H9 (cell line): Measurements from ENCODE around the gene PPP1R12A. TPM values are rescaled to one million over a fixed set of nuclear protein-coding genes. Genes with fewer than 3 reads are reported as not detected.

Experiments used
- DNase-seq: peaks from one replicate; pipeline ENCODE4 v3.0.0-alpha.2; 2017
- H2AFZ ChIP-seq: one replicate; pipeline ENCODE4 v1.6.1; 2013; ENCODE audit warnings: mild to moderate bottlenecking, low read length, control low read depth, moderate library complexity
- H2AK5ac ChIP-seq: 2 replicates; pipeline ENCODE4 v1.6.1; 2013; ENCODE audit warnings: low read length, control low read depth, mixed read lengths; ENCODE audit not compliant: insufficient read length
- H2BK120ac ChIP-seq: one replicate; pipeline ENCODE4 v1.6.1; 2013; ENCODE audit warnings: low read depth, mild to moderate bottlenecking, low read length, control low read depth, inconsistent platforms; ENCODE audit not compliant: poor library complexity, severe bottlenecking
- H2BK12ac ChIP-seq: 2 replicates; pipeline ENCODE4 v1.6.1; 2013; ENCODE audit warnings: low read length, control low read depth, mixed read lengths, low read depth; ENCODE audit not compliant: insufficient read length
- H2BK15ac ChIP-seq: 2 replicates; pipeline ENCODE4 v1.6.1; 2013; ENCODE audit warnings: low read depth, low read length, control low read depth
- H2BK20ac ChIP-seq: one replicate; pipeline ENCODE4 v1.6.1; 2013; ENCODE audit warnings: low read depth, mild to moderate bottlenecking, low read length, control low read depth, inconsistent platforms; ENCODE audit not compliant: poor library complexity, severe bottlenecking
- H2BK5ac ChIP-seq: 2 replicates; pipeline ENCODE4 v1.6.1; 2013; ENCODE audit warnings: low read length, control low read depth, mixed read lengths; ENCODE audit not compliant: insufficient read length
- H3K14ac ChIP-seq: 2 replicates; pipeline ENCODE4 v1.6.1; 2013; ENCODE audit warnings: low read length, control low read depth; ENCODE audit not compliant: insufficient read depth
- H3K18ac ChIP-seq: 2 replicates; pipeline ENCODE4 v1.6.1; 2013; ENCODE audit warnings: low read depth, mild to moderate bottlenecking, mixed read lengths, low read length, control low read depth; ENCODE audit not compliant: insufficient read length
- H3K23ac ChIP-seq: 2 replicates; pipeline ENCODE4 v1.6.1; 2013; ENCODE audit warnings: low read length, control low read depth, mixed read lengths, low read depth; ENCODE audit not compliant: insufficient read length
- H3K23me2 ChIP-seq: 2 replicates; pipeline ENCODE4 v1.6.1; 2013; ENCODE audit warnings: low read depth, mild to moderate bottlenecking, mixed read lengths, low read length, control low read depth; ENCODE audit not compliant: insufficient read length, poor library complexity, severe bottlenecking
- H3K27ac ChIP-seq: 2 replicates; pipeline ENCODE4 v1.5.1; 2013; ENCODE audit warnings: low read length, control low read depth, mixed read lengths, low read depth; ENCODE audit not compliant: insufficient read length
- H3K27me3 ChIP-seq: 2 replicates; pipeline ENCODE4 v1.6.1; 2013; ENCODE audit warnings: low read length, control low read depth, inconsistent platforms; ENCODE audit not compliant: insufficient read depth
- H3K4ac ChIP-seq: 2 replicates; pipeline ENCODE4 v1.6.1; 2013; ENCODE audit warnings: low read depth, mild to moderate bottlenecking, control low read depth, inconsistent platforms, low read length, moderate library complexity
- H3K4me1 ChIP-seq: 2 replicates; pipeline ENCODE4 v1.6.1; 2013; ENCODE audit warnings: low read length, control low read depth, inconsistent platforms; ENCODE audit not compliant: insufficient read depth
- H3K4me2 ChIP-seq: 2 replicates; pipeline ENCODE4 v1.6.1; 2013; ENCODE audit warnings: low read length, control low read depth, mixed read lengths; ENCODE audit not compliant: insufficient read length, insufficient read depth
- H3K56ac ChIP-seq: 2 replicates; pipeline ENCODE4 v1.6.1; 2013; ENCODE audit warnings: low read depth, mild to moderate bottlenecking, mixed read lengths, low read length, control low read depth; ENCODE audit not compliant: insufficient read length
- H3K79me1 ChIP-seq: 2 replicates; pipeline ENCODE4 v1.6.1; 2013; ENCODE audit warnings: low read depth, mild to moderate bottlenecking, moderate library complexity, low read length, control low read depth, inconsistent platforms; ENCODE audit not compliant: insufficient read depth, poor library complexity, severe bottlenecking
- H3K79me2 ChIP-seq: 2 replicates; pipeline ENCODE4 v1.6.1; 2013; ENCODE audit warnings: low read length, control low read depth, inconsistent platforms; ENCODE audit not compliant: insufficient read depth
- H3K9ac ChIP-seq: 2 replicates; pipeline ENCODE4 v1.6.1; 2013; ENCODE audit warnings: low read length, control low read depth, mixed read lengths; ENCODE audit not compliant: insufficient read length; ENCODE audit errors: extremely low read depth
- H3K9me3 ChIP-seq: one replicate; pipeline ENCODE4 v1.6.1; 2013; ENCODE audit warnings: low read depth, low read length, inconsistent platforms; ENCODE audit not compliant: control insufficient read depth
- H3T11ph ChIP-seq: one replicate; pipeline ENCODE4 v1.6.1; 2013; ENCODE audit warnings: mild to moderate bottlenecking, low read length, control low read depth, inconsistent platforms
- H4K20me1 ChIP-seq: one replicate; pipeline ENCODE4 v1.6.1; 2013; ENCODE audit not compliant: control insufficient read depth, insufficient read length, insufficient read depth
- H4K5ac ChIP-seq: 2 replicates; pipeline ENCODE4 v1.6.1; 2013; ENCODE audit warnings: low read depth, mild to moderate bottlenecking, mixed read lengths, low read length, control low read depth; ENCODE audit not compliant: insufficient read length
- H4K8ac ChIP-seq: replicated peaks from 2 replicates; pipeline ENCODE4 v1.6.1; 2013; ENCODE audit warnings: low read length, control low read depth, mixed read lengths, low read depth; ENCODE audit not compliant: insufficient read length
- H4K91ac ChIP-seq: 2 replicates; pipeline ENCODE4 v1.6.1; 2013; ENCODE audit warnings: low read depth, mild to moderate bottlenecking, moderate library complexity, mixed read lengths, low read length, control low read depth; ENCODE audit not compliant: insufficient read length
- H3K27ac Mint-ChIP-seq, 3 experiments: 2 replicates in 2 of 3; 3 replicates in 1 of 3; pipeline ENCODE4 v1.8.0; 2020 to 2021; ENCODE audit warnings: mixed read lengths in 3 of 3, mild to moderate bottlenecking in 1 of 3, moderate library complexity in 1 of 3
- H3K27me3 Mint-ChIP-seq: 2 replicates; pipeline ENCODE4 v1.8.0; 2021; ENCODE audit warnings: low read depth, mild to moderate bottlenecking, moderate library complexity, mixed read lengths
- H3K36me3 Mint-ChIP-seq, 3 experiments: 2 replicates in 2 of 3; 3 replicates in 1 of 3; pipeline ENCODE4 v1.8.0; 2020 to 2021; ENCODE audit warnings: low read depth in 3 of 3, mixed read lengths in 3 of 3; ENCODE audit not compliant: insufficient read depth in 1 of 3
- H3K4me1 Mint-ChIP-seq, 2 experiments: 2 replicates each; pipeline ENCODE4 v1.8.0; 2020; ENCODE audit warnings: mixed read lengths in 2 of 2
- H3K4me3 Mint-ChIP-seq, 2 experiments: 2 replicates in 1 of 2; 3 replicates in 1 of 2; pipeline ENCODE4 v1.8.0; 2020 to 2021; ENCODE audit warnings: mild to moderate bottlenecking in 2 of 2, mixed read lengths in 2 of 2, moderate library complexity in 1 of 2
- H3K9me3 Mint-ChIP-seq, 2 experiments: 2 replicates in 1 of 2; 3 replicates in 1 of 2; pipeline ENCODE4 v1.8.0; 2020; ENCODE audit warnings: mild to moderate bottlenecking in 2 of 2, mixed read lengths in 2 of 2, moderate library complexity in 1 of 2
- WGBS: extraction: QIAGEN DNeasy Blood & Tissue Kit; methylation state at CpG from one replicate; pipeline ENCODE4 v1.1.7; 2013; ENCODE audit warnings: missing lambda C conversion rate, low lambda C conversion rate, mixed read lengths; ENCODE audit not compliant: insufficient read length; ENCODE audit errors: extremely low coverage; 5-methylcytosine and 5-hydroxymethylcytosine counted together
- total RNA-seq: library from RNA; stranded (reverse); gene quantifications from 2 replicates; pipeline ENCODE4 v1.2.1, GENCODE V29; 2021
- TF ChIP-seq, protein P1 (sequence below): fragments of 200-600 bp; sonication (generic); conservative IDR thresholded peaks from 3 replicates; pipeline ENCODE4 v1.8.0; 2021; ENCODE audit warnings: antibody characterized with exemption, mild to moderate bottlenecking

Gene PPP1R12A
- total RNA-seq, 1 experiment from 2014 or later: 93.5 TPM

DNA sequence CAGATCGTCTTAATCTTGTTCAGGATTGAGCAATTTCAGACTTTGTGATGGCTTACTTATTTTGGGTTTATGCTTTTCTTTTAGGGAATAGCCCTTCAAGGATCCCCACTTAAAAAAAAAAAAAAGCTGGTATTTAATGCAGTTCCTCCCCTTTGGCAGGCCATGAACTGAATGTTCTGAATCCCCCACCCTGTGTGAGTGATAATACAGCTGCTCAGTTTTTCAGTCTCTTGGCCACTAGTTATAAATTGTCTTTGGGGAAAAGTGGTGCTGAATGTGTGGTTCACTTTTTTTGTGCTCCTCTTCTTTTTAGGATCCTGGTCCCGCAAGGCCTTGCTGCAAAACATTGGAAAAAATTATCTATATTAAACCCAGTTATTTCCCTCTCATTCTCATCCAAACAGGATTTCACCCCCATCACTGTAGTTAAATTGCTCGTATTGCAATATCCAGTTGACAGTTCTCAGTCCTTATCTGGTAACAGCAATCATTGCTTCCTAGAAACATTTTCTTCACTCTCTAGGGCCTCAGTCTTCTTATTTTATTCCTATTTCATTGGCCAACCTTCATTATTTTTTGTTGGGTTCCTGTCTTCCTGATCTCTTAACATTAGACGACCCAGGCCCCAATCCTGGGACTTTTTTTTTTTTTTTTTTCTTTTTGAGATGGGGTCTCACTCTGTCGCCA lies 171.0 kb downstream of the PPP1R12A start:
- Histone ChIP-seq H2BK12ac (no peak overlapping the region), H2BK20ac (no peak overlapping the region), H3K23me2 (no peaks in the 10 kb centered on the region), H2AFZ (no peak overlapping the region), H4K8ac (no peak overlapping the region), H3K27ac (no peak overlapping the region), H3T11ph (no peak overlapping the region), H3K79me2 (no peaks in the 10 kb centered on the region), H3K14ac (no peak overlapping the region), H4K91ac (no peak overlapping the region), H3K4me1 (no peaks in the 10 kb centered on the region), H3K56ac (no peak overlapping the region), H3K9me3 (no peaks in the 10 kb centered on the region), H3K4me2 (no peak overlapping the region), H2BK15ac (no peak overlapping the region), H3K4ac (no peak overlapping the region), H3K18ac (no peak overlapping the region), H3K79me1 (no peaks in the 10 kb centered on the region), H3K23ac (no peak overlapping the region), H3K9ac (no peak overlapping the region), H2BK120ac (no peak overlapping the region), H4K20me1 (no peaks in the 10 kb centered on the region), H3K27me3 (no peaks in the 10 kb centered on the region; the same call in 1 of the 2 replicates), H2AK5ac (no peak overlapping the region), H2BK5ac (no peak overlapping the region), H4K5ac (no peak overlapping the region)
- Mint-ChIP-seq H3K4me3 (no peak overlapping the region), H3K9me3 (peaks cover 0 to 7% of the 10 kb centered on the region in 2 experiments; a peak in 1 of 5 replicates), H3K4me1 (no peaks in the 10 kb centered on the region), H3K27me3 (no peaks in the 10 kb centered on the region), H3K36me3 (peaks cover 0 to 3% (median 0%) of the 10 kb centered on the region in 3 experiments; a peak in 1 of 7 replicates), H3K27ac (no peak overlapping the region)
- TF ChIP-seq, protein P1, sequence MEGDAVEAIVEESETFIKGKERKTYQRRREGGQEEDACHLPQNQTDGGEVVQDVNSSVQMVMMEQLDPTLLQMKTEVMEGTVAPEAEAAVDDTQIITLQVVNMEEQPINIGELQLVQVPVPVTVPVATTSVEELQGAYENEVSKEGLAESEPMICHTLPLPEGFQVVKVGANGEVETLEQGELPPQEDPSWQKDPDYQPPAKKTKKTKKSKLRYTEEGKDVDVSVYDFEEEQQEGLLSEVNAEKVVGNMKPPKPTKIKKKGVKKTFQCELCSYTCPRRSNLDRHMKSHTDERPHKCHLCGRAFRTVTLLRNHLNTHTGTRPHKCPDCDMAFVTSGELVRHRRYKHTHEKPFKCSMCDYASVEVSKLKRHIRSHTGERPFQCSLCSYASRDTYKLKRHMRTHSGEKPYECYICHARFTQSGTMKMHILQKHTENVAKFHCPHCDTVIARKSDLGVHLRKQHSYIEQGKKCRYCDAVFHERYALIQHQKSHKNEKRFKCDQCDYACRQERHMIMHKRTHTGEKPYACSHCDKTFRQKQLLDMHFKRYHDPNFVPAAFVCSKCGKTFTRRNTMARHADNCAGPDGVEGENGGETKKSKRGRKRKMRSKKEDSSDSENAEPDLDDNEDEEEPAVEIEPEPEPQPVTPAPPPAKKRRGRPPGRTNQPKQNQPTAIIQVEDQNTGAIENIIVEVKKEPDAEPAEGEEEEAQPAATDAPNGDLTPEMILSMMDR: no peak
- no CpG with 5 or more reads among the region's 5 CpGs for WGBS
- DNase-seq: no peak
